GM19043 (cell line): ENCODE results near the gene TNFRSF4.
"Not testable (repeated sequence)": the region's sequence is repeated elsewhere in the genome, so short reads cannot be mapped to it uniquely, and the experiment has no call there.

Experiments used
- ATAC-seq: cut with Tn5 transposase; IDR thresholded peaks from one replicate; pipeline ENCODE4 v1.9.1; 2021; ENCODE audit warnings: low read depth; ENCODE audit not compliant: unreplicated experiment

TNFRSF4 gene

DNA sequence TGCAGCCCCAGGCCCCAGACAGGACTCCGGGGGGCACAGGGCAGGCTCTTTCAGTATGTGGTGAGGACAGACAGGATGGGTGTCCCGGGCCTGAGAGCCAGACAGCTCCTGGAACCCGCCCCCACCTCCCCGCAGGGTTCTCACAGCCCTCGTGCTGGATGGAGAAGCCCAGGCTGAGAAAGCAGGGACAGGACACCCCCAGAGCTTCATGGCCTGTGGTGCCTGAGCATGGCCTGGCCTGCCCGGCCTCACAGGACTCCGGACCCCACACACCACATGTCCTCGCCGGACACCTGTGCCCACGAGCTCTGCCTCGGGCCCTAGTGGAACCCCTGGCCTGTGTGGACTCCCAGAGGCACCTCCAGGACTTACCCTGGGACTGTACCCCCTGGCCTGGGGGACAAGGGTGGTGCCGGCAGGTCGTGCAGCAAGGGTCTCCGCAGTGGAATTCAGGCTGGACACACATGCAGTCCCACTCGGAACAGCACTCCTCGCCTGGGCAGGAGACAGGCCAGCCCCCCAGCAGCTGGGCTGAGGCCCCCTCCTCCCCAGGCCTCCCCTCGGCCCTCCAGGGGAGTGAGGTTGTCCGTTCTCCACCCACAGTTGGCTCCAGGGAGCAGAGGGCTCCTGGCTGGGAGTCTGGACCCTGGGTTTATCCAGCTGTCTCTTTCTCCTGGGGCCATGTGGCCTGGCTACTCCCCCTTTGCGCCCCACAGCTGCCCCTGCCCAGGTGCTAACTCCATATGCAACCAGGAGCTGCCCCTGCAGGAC is 8.8 kb downstream of the TNFRSF4 start:
- no peak for ATAC-seq

DNA sequence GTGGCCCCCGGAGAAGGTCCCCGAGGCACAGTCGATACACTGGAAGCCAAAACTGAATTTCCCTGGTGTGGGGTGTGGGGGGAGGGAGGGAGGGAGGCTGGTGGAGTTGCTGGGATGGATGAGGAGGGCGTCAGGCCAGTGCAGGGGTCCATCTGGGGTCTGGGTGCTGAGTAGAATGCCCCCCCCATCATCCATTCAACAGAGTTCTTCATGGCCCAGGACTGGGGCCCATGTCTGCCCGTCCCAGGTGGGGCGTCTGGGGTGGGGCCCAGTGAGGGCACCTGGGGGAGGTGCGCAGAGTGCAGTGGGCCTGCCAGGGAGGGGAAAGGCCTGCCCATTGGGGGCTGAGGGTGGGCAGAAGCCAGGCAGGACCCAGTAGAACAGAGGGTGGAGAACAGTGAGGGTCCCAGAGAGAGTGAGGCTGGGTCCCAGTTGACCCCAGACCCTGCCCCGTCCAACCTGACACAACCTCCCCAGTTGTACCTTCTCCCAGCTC is 9.5 kb downstream of the TNFRSF4 start:
- ATAC-seq: no peak

GRCh38 chr1:1203561-1204424 is 10.2 kb downstream of the TNFRSF4 start:
- no peak for ATAC-seq

- ATAC-seq: no peak
Observed at GRCh38 chr1:1202831-1203560, 11.0 kb downstream of the TNFRSF4 start.

DNA sequence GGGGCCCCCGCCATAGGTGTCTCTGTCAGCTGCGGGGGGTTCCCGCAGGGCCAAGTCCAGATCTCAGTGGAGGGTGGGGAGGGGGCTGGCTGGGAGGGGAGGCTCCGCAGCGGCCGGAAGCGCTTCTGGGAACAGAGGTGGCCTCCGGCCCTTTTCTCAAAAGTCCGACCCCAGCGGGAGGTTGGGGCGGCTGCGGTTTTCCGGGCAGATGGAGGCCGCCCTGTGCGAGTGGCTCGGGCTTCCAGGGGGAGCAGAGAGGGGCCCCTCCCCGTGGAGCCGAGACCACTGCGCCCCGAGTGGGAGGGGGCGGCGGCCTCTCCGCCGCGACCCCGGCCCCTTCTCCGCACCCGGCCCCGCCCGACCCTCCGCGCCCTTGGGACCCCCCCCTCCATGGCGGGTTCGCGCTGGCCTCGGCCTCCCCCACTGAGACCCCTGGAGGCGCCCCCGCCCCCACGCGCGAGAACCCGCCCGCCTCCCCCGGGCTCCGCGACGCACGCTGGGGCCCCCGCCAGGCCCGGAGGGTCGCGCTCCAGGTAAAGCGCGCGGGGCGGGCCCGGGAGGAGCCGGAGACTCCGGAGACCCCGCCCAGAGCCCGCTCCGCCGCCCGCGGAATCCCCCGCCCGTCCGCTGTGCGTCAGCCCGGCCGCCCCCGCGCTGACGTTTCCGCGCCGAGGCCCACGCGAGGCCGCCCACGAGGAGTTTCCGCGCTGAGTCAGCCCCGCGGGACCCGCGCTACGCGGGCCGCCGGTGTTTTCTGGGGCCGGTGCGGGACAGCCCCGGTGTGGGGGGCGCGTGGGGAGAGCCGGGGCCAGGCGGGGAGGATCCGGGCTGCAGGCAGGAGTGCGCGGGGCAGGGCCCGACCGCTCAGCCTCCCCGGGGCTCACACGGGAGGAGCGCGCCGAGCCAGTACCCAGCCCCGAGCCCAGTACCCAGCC is 12.8 kb downstream of the TNFRSF4 start:
- ATAC-seq: no peak

DNA sequence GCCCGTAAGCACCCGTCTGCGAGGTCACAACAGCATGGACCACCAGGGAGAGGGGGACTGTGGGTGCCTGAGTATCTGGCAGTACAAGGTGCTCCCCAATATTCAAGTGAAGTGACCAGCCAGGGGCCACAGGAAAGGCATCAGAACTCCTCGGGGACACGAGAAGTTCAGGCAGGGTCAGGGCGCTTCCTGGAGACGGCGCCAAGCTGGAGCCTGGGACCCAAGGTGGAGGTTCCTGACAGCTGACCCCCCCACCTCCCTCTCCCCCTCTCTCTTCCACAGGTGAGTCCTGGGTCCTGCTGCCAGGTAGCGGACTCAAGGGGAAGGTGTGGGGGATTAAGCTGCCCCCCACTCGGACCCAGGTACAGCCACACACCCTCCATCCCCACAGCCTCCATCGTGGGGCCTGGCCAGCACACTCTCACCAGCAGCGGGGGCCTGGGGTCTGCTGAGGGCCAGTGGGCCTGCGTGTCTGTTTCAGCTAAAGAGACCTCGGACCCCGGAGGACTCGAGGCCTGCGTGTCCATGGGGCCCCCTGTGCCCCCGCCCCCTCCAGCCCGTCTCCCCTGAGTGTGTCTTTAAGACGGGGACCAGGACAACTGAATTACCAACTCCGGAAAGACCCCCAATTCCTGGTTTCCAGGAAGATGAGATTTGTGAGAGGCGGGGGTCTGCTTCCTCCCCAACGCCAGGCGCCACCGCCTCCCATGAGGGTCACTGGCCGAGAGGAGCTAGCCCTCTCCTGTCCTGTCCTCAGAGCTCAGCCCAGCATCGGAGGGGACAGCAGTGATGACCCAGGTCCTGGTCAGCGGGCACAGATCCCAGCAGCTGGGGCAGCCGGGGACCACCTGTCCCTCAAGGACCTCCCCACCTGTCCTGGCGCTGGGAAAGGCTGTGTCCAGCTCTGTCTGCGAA is 13.7 kb downstream of the TNFRSF4 start:
- ATAC-seq: no peak

DNA sequence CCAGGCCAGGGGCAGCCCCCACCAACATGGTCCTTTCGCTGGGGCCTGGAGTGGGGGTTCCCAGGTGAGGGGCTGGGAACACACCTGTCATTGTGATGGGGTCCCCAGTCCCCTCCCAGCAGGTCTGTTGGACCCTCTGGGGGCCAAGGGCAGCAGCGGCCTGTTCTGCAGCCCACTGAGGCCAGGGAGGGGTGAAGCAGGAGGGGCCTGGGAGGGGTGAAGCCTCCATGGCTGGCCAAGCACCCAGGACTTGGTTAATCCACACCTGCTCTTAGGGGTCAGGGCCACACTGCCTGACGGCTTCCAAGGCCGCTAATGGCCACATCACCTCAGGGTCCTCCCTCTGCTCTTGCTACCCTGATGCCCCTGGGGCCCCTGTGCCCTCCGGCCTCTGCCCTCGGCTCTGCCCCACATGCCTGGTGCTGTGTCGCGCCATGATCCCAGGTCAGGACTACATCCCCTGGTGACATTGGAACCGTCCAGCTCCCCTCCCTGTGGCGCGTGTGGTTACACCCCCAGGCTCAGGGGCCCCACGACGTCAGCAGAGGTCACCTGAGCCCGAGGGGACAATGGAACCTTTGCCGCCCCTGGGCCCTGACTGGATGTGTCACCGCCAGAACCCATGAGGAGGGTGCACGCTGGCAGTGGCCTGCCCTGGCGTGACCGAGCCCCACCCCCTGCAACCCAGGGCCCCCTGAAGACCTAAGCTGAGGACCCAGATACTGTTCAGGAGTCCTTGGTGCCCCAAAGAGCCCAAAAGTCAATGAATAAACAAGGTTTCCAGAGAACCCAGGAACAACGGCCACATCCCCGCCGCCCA is 14.6 kb downstream of the TNFRSF4 start:
- ATAC-seq: no peak

DNA sequence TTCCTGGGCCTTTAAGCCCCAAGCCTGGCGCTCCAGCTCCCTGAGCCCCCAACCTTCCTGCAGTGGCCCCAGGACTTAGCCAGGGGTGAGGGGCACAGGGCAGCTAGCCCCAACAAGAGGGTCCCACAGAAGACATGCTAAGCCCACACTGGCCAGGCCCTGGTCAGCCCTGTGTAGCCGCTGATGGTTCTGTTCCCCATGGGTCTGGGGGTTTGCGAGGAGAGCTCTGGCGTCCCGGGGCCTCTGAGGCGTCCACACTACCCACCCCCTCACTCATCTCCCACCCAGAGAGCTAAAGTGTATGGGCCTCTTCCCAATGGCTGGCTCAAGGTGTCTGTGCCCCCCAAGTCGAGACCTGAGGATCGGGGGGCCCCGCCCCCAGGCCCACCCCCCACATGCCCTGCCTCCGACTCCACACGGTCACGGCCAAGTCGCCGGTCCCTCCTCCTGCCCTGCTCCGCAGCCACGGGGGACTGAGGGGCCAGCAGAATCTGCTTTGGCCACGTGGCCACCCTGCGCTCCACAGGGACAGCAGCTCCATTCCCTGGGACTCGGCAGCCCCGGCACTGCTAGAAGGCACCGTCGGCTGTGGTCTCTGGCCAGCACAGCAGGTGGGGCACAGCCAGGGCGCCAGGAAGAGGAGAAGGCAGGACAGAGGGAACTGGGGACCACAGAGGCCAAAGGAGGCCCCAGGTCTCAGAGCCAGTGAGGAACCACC is 15.4 kb downstream of the TNFRSF4 start:
- no peak for ATAC-seq

- ATAC-seq: no peak
Observed at GRCh38 chr1:1197551-1198422, 16.2 kb downstream of the TNFRSF4 start.

GRCh38 chr1:1197188-1197500 is 16.8 kb downstream of the TNFRSF4 start:
- no peak for ATAC-seq

DNA sequence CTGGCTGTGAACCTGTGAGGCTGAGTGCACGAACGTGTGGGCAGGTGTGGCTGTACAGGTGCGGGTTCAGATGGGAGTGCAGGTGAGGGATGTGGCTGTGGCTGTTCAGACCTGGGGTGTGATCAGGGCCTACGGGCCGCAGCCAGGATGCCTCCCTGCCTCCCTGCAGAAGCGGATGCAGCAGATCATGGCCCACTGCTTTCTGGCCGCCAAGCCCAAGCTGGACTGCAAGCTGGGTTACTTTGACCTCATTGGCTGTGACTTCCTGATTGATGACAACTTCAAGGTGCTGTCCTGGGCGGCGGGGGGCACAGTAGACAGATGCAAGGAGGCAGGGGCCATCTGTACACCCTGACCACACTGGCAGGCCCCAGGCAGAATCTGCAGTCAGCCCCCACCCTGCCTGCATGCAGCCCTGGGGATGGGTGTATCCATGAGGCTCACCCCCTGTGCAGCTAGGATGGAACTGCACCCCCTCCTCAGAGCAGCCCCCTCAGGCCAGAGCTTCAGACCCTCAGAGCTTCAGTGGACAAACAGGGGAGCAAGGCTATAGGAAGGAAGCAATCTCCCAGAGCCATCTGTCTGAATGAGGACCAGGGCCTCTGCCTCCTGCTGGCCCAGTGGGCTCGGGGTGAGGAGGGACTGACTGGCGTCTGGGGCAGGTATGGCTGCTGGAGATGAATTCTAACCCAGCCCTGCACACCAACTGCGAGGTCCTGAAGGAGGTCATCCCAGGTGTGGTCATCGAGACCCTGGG is 17.3 kb downstream of the TNFRSF4 start:
- ATAC-seq: no peak

GRCh38 chr1:1195726-1196125 is 18.2 kb downstream of the TNFRSF4 start:
- not testable (repeated sequence) for ATAC-seq

GRCh38 chr1:1194723-1195122 is 19.2 kb downstream of the TNFRSF4 start:
- ATAC-seq: no peak

DNA sequence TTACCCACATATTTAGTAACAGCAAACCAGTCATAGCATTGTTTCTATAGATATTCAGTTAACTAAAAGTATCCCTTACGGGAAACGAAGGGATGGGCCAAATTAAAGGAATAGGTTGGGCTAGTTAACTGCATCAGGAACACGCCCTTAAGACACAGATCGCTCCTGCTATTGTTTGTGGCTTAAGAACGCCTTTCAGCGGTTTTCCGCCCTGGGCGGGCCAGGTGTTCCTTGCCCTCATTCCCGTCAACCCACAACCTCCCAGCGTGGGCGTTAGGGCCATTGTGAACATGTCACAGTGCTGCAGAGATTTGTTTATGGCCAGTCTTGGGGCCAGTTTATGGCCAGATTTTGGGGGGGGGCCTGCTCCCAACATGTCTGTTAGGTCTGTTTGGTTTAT is 22.2 kb downstream of the TNFRSF4 start:
- no peak for ATAC-seq

GRCh38 chr1:1189111-1189510 is 24.8 kb downstream of the TNFRSF4 start:
- ATAC-seq: no peak

- ATAC-seq: no peak
Observed at GRCh38 chr1:1187938-1188337, 26.0 kb downstream of the TNFRSF4 start.
